Measurements from ENCODE around the gene EMD.
"Not testable (repeated sequence)": the region's sequence is repeated elsewhere in the genome, so short reads cannot be mapped to it uniquely, and the experiment has no call there.

EMD gene

GRCh38 chrX:154397888-154398667 is 19.0 kb downstream of the EMD start, which contains the start of gene RPL10:
RPL10 (plus strand) TSS chrX:154398377; CDS start chrX:154398520, 143 bp downstream.
- peak; percentile 98 to 99 for DNase-seq

GRCh38 chrX:154398668-154399526 is 19.8 kb downstream of the EMD start:
- DNase-seq: peak; percentile 81 to 95

- no peak for DNase-seq
Measured at GRCh38 chrX:154399527-154400368, 20.7 kb downstream of the EMD start.

GRCh38 chrX:154400369-154400817 is 21.3 kb downstream of the EMD start:
- DNase-seq: not testable (repeated sequence)

- no peak for DNase-seq
Measured at GRCh38 chrX:154401045-154401799, 22.1 kb downstream of the EMD start.

GRCh38 chrX:154401918-154402621 is 23.0 kb downstream of the EMD start:
- DNase-seq: no peak

GRCh38 chrX:154402622-154403127 is 23.6 kb downstream of the EMD start:
- no peak for DNase-seq

- no peak for DNase-seq
Measured at GRCh38 chrX:154403192-154403591, 24.1 kb downstream of the EMD start.

- no peak for DNase-seq
Measured at GRCh38 chrX:154403858-154404257, 24.8 kb downstream of the EMD start.

- DNase-seq: no peak
Measured at GRCh38 chrX:154404625-154405192, 25.6 kb downstream of the EMD start.

GRCh38 chrX:154408659-154409221 is 29.6 kb downstream of the EMD start:
- no peak for DNase-seq

GRCh38 chrX:154409222-154409871 is 30.3 kb downstream of the EMD start, which contains the start of gene DNASE1L1:
DNASE1L1 (minus strand) TSS chrX:154409254; CDS start chrX:154405568, 3,686 bp downstream.
- DNase-seq: no peak

- DNase-seq: peak; percentile 81 to 87
Measured at GRCh38 chrX:154411981-154412340, 32.9 kb downstream of the EMD start.

GRCh38 chrX:154412468-154412867 is 33.4 kb downstream of the EMD start:
- DNase-seq: no peak

- no peak for DNase-seq
Measured at GRCh38 chrX:154413142-154413541, 34.0 kb downstream of the EMD start.

GRCh38 chrX:154417157-154417556 is 38.1 kb downstream of the EMD start:
- DNase-seq: no peak

GRCh38 chrX:154419189-154419588 is 40.1 kb downstream of the EMD start:
- DNase-seq: no peak

GRCh38 chrX:154419688-154420401 is 40.8 kb downstream of the EMD start:
- DNase-seq: no peak

- DNase-seq: no peak
Measured at GRCh38 chrX:154420402-154420756, 41.3 kb downstream of the EMD start.
